SK-N-SH (cell line): ENCODE data around the gene SFXN5. TPM values are rescaled to one million over a fixed set of nuclear protein-coding genes. Genes with fewer than 3 reads are reported as not detected.

Source experiments
- CTCF ChIA-PET: fragments of 300-600, 350-600 bp; formaldehyde crosslinking; extraction: SDS; loops from one replicate; lab custom pipeline; 2021; lab: Yijun Ruan, JAX
- POLR2A ChIA-PET: fragments of 350-600 bp; sonication (Branson Sonifier 250); formaldehyde crosslinking; extraction: SDS; loops from one replicate; lab custom pipeline; 2020; ENCODE audit warnings: antibody characterized with exemption, inconsistent platforms; lab: Yijun Ruan, JAX
- DNase-seq: peaks from one replicate; pipeline ENCODE4 v3.0.0; 2012
- H2AFZ ChIP-seq: fragments of 200-600 bp; sonication (generic); 2 replicates; pipeline ENCODE4 v1.8.1; 2016; ENCODE audit warnings: antibody characterized with exemption, mild to moderate bottlenecking, low read depth
- H3F3A ChIP-seq: fragments of 200-600 bp; sonication (generic); replicated peaks from 2 replicates; pipeline ENCODE3; 2016; ENCODE audit warnings: antibody characterized with exemption, mild to moderate bottlenecking; ENCODE audit not compliant: insufficient read depth
- H3K27ac ChIP-seq, 2 experiments: fragments of 200-500 bp in 1 of 2; fragments of 200-600 bp in 1 of 2; sonication (Bioruptor generic) in 1 of 2; sonication (generic), shearing (Covaris generic) in 1 of 2; 2 replicates each; pipeline versions ENCODE4 v1.5.1 to v1.6.1; 2014 to 2016; ENCODE audit warnings: low read depth in 2 of 2, inconsistent platforms in 1 of 2, low read length in 1 of 2, mild to moderate bottlenecking in 1 of 2, mixed read lengths in 1 of 2
- H3K27me3 ChIP-seq: fragments of 200-600 bp; sonication (generic), shearing (Covaris generic); 2 replicates; pipeline ENCODE4 v1.6.1; 2016; ENCODE audit warnings: mixed run types; ENCODE audit not compliant: insufficient read depth
- H3K36me3 ChIP-seq, 2 experiments: fragments of 200-500 bp in 1 of 2; fragments of 200-600 bp in 1 of 2; sonication (Bioruptor generic) in 1 of 2; sonication (generic) in 1 of 2; replicated peaks in 1 of 2; 2 replicates each; pipeline versions ENCODE3 to v1.5.1; 2014 to 2016; ENCODE audit warnings: low read length in 1 of 2, mild to moderate bottlenecking in 1 of 2; ENCODE audit not compliant: insufficient read depth in 2 of 2, control insufficient read depth in 1 of 2
- H3K4me1 ChIP-seq, 2 experiments: fragments of 200-500 bp in 1 of 2; fragments of 200-600 bp in 1 of 2; sonication (Bioruptor generic) in 1 of 2; sonication (generic), shearing (Covaris generic) in 1 of 2; 2 replicates each; pipeline versions ENCODE4 v1.5.1 to v1.6.1; 2014 to 2016; ENCODE audit warnings: low read depth in 1 of 2, low read length in 1 of 2, mixed run types in 1 of 2; ENCODE audit not compliant: insufficient read depth in 2 of 2, control insufficient read depth in 1 of 2
- H3K4me2 ChIP-seq: fragments of 200-600 bp; sonication (generic), shearing (Covaris generic); 2 replicates; pipeline ENCODE4 v1.6.1; 2017; ENCODE audit warnings: mixed run types
- H3K4me3 ChIP-seq, 2 experiments: fragments of 200-500 bp in 1 of 2; fragments of 200-600 bp in 1 of 2; sonication (Bioruptor generic) in 1 of 2; sonication (generic), shearing (Covaris generic) in 1 of 2; 2 replicates each; pipeline versions ENCODE4 v1.5.1 to v1.8.1; 2014 to 2016; ENCODE audit warnings: low read depth in 2 of 2, inconsistent platforms in 1 of 2, low read length in 1 of 2, mild to moderate bottlenecking in 1 of 2, mixed read lengths in 1 of 2, moderate library complexity in 1 of 2
- H3K79me2 ChIP-seq: fragments of 200-600 bp; sonication (generic); 2 replicates; pipeline ENCODE4 v1.8.1; 2017; ENCODE audit warnings: mild to moderate bottlenecking; ENCODE audit not compliant: insufficient read depth
- H3K9ac ChIP-seq: fragments of 200-600 bp; sonication (generic); 2 replicates; pipeline ENCODE4 v1.6.1; 2017; ENCODE audit warnings: mixed run types
- H3K9me2 ChIP-seq: fragments of 200-600 bp; sonication (generic); 2 replicates; pipeline ENCODE4 v1.6.1; 2017; ENCODE audit warnings: mixed run types
- H3K9me3 ChIP-seq: fragments of 200-600 bp; sonication (generic); 2 replicates; pipeline ENCODE4 v1.6.1; 2017; ENCODE audit warnings: mixed run types, mild to moderate bottlenecking, moderate library complexity
- H4K20me1 ChIP-seq: fragments of 200-600 bp; sonication (generic); 2 replicates; pipeline ENCODE4 v1.6.1; 2017; ENCODE audit warnings: mild to moderate bottlenecking, mixed run types; ENCODE audit not compliant: insufficient read depth
- CHD2 ChIP-seq: fragments of 150-350 bp; IDR thresholded peaks from 2 replicates; pipeline ENCODE4 v1.6.1; 2018; ENCODE audit warnings: low read length; ENCODE audit not compliant: partially characterized antibody
- CTCF ChIP-seq: fragments of 200-600 bp; sonication (generic); IDR thresholded peaks from 2 replicates; pipeline ENCODE4 v1.6.1; 2017; ENCODE audit warnings: antibody characterized with exemption, mild to moderate bottlenecking, moderate library complexity
- FOXJ3 ChIP-seq: sonication (generic); formaldehyde crosslinking; IDR thresholded peaks from 2 replicates; pipeline ENCODE4 v1.5.1; 2020; ENCODE audit warnings: mild to moderate bottlenecking, missing genetic modification reagents
- GATA2 ChIP-seq: sonication (generic); formaldehyde crosslinking; IDR thresholded peaks from 2 replicates; pipeline ENCODE4 v1.5.0; 2020; ENCODE audit warnings: mild to moderate bottlenecking, missing genetic modification reagents
- JUND ChIP-seq: IDR thresholded peaks from 2 replicates; pipeline ENCODE4 v1.4.0; 2012
- NRF1 ChIP-seq: IDR thresholded peaks from 2 replicates; pipeline ENCODE4 v1.6.1; 2012; ENCODE audit warnings: low read depth, mild to moderate bottlenecking, low read length
- PBX3 ChIP-seq: IDR thresholded peaks from 2 replicates; pipeline ENCODE4; 2012
- RCOR1 ChIP-seq: fragments of 150-350 bp; IDR thresholded peaks from 2 replicates; pipeline ENCODE4 v1.6.1; 2017; ENCODE audit warnings: antibody characterized with exemption, low read length
- RFX5 ChIP-seq: IDR thresholded peaks from 2 replicates; pipeline ENCODE4 v1.6.1; 2012; ENCODE audit warnings: mild to moderate bottlenecking, improper control_type of control experiment, low read length
- RXRA ChIP-seq: IDR thresholded peaks from 2 replicates; pipeline ENCODE4 v1.4.0; 2012; ENCODE audit warnings: low read depth, mild to moderate bottlenecking, borderline replicate concordance
- TAF1 ChIP-seq: IDR thresholded peaks from 2 replicates; pipeline ENCODE4 v1.6.1; 2012; ENCODE audit warnings: low read depth, mild to moderate bottlenecking, low read length, moderate library complexity, borderline replicate concordance
- USF1 ChIP-seq: IDR thresholded peaks from 2 replicates; pipeline ENCODE4 v1.4.0; 2012; ENCODE audit warnings: low read depth, borderline replicate concordance
- USF2 ChIP-seq: fragments of 150-350 bp; IDR thresholded peaks from 2 replicates; pipeline ENCODE4 v1.6.1; 2017; ENCODE audit warnings: antibody characterized with exemption, low read length, low read depth, borderline replicate concordance
- YY1 ChIP-seq: IDR thresholded peaks from 2 replicates; pipeline ENCODE4 v1.4.0; 2012; ENCODE audit warnings: low read depth, mild to moderate bottlenecking
- WGBS: methylation state at CpG from one replicate; pipeline ENCODE4 v1.1.6; 2017; ENCODE audit warnings: low lambda C conversion rate; 5-methylcytosine and 5-hydroxymethylcytosine counted together
- polyA plus RNA-seq, 3 experiments: library from polyadenylated mRNA; depleted of rRNA; stranded (reverse); fragments of >200 nt; gene quantifications; 2 replicates each; pipeline ENCODE4 v1.2.3, GENCODE V29; 2012
- TF ChIP-seq, protein P1 (sequence below): fragments of 150-350 bp; IDR thresholded peaks from 2 replicates; pipeline ENCODE4 v1.6.1; 2016; ENCODE audit warnings: mild to moderate bottlenecking, low read depth, low read length

Gene SFXN5
- polyA plus RNA-seq, 1 of the 3 experiments (the other 2 are of a cell fraction) = 9.9 TPM

DNA sequence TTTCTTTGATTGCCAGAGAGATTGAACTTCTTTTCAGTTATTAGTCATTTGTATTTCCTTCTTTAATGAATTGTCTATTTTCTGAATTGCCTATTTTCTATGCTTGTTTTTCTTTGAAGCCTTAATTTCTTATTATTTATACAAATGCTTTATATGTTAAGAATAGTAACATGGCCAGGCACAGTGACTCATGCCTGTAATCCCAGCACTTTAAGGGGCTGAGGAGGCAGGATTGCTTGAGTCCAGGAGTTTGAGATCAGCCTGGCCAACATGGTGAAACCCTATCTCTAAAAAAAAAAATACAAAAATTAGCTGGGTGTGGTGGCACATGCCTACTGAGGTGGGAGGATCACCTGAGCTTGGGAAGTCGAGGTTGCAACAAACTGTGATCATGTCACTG is 45.9 kb upstream of the SFXN5 start:
- TF ChIP-seq RFX5 (no peak), TAF1 (no peak), FOXJ3 (CRISPR knock-in tag) (no peak), RCOR1 (no peak), USF2 (no peak), CHD2 (no peak), NRF1 (no peak), GATA2 (CRISPR knock-in tag) (no peak), YY1 (no peak), USF1 (no peak), JUND (no peak), CTCF (no peak), PBX3 (no peak), RXRA (no peak)
- TF ChIP-seq, protein P1, sequence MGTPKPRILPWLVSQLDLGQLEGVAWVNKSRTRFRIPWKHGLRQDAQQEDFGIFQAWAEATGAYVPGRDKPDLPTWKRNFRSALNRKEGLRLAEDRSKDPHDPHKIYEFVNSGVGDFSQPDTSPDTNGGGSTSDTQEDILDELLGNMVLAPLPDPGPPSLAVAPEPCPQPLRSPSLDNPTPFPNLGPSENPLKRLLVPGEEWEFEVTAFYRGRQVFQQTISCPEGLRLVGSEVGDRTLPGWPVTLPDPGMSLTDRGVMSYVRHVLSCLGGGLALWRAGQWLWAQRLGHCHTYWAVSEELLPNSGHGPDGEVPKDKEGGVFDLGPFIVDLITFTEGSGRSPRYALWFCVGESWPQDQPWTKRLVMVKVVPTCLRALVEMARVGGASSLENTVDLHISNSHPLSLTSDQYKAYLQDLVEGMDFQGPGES = no peak
- Histone ChIP-seq H3K4me2 (no peak overlapping the region), H3K27me3 (no peaks in the 10 kb centered on the region), H3K79me2 (peaks cover 2% of the 10 kb centered on the region; the same call in 1 of the 2 replicates), H3K4me1 (peaks cover 0 to 8% of the 10 kb centered on the region in 2 experiments; a peak in 3 of 4 replicates), H3K9me3 (no peaks in the 10 kb centered on the region), H3K27ac (peak overlapping the region in 1 of 2 experiments; percentile 32; a peak in 1 of 4 replicates), H3K4me3 (no peak overlapping the region), H3F3A (peaks cover 25% of the 10 kb centered on the region), H3K9me2 (no peaks in the 10 kb centered on the region), H2AFZ (0 out of 2 replicates have a peak overlapping the region, but pooled peaks have one; percentile 18), H3K9ac (no peak overlapping the region), H3K36me3 (no peaks in the 10 kb centered on the region), H4K20me1 (no peaks in the 10 kb centered on the region)
- POLR2A ChIA-PET = no interaction called here
- 79% methylated on average over 1 of the region's 1 CpG for WGBS
- DNase-seq = no peak
- CTCF ChIA-PET = interaction anchor here (1.3 to 4.3 kb wide), 3 partner anchors 12 to 95 kb away, joined by 3 to 14 read pairs (median 3); no protein-coding TSS in a partner anchor
